GM12892 (cell line): ENCODE measurements around the gene CENPP.

Source experiments
- POLR2A ChIP-seq: IDR thresholded peaks from 2 replicates; pipeline ENCODE4 v1.6.1; 2011; ENCODE audit warnings: low read depth, low read length, control low read depth
- POLR2AphosphoS5 ChIP-seq: IDR thresholded peaks from 2 replicates; pipeline ENCODE4 v1.6.1; 2011; ENCODE audit warnings: low read depth, low read length, control low read depth

- TF ChIP-seq POLR2AphosphoS5 (no peak), POLR2A (no peak)
Observed at GRCh38 chr9:92381775-92382174, 56.0 kb downstream of the CENPP start.
